GM23338 (cell line): ENCODE measurements around the gene APC2.

Experiments
- TF ChIP-seq, protein P1 (sequence below), 2 experiments: fragments of 200-600 bp in 1 of 2; sonication (generic) in 1 of 2; conservative IDR thresholded peaks; 2 replicates each; pipeline versions ENCODE4 v1.5.1 to v1.6.1; 2016 to 2017; ENCODE audit warnings: antibody characterized with exemption in 2 of 2, low read depth in 2 of 2, mild to moderate bottlenecking in 2 of 2, moderate library complexity in 1 of 2
- TF ChIP-seq, protein P2 (sequence below): IDR thresholded peaks from one replicate; pipeline ENCODE4 v1.6.1; 2018; ENCODE audit warnings: antibody characterized with exemption; ENCODE audit not compliant: unreplicated experiment

DNA sequence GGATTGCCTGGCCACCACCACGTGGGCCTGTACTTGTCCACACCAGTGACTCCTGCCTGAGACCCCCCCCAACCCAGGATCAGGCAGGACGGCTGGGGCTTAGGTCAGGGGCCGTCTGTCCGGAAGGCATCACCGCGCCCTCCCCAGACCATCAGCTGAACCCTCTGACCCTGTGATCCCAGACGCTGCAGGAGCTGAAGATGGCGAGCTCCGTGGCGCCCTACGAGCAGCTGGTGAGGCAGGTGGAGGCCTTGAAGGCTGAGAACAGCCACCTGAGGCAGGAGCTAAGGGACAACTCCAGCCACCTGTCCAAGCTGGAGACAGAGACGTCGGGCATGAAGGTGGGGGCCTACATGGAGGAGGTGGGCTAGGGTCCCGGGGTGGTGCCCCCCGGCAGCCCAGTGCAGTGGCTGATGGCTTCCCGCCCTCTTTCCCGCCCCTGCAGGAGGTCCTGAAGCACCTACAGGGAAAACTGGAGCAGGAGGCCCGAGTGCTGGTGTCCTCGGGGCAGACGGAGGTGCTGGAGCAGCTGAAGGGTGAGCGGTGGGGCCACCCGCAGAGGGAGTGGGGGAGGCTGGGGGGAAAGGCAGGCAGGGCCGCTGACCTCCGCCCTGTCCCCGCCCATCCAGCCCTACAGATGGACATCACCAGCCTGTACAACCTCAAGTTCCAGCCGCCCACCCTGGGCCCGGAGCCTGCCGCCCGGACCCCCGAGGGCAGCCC is 3.0 kb downstream of the APC2 start:
- TF ChIP-seq, protein P1, sequence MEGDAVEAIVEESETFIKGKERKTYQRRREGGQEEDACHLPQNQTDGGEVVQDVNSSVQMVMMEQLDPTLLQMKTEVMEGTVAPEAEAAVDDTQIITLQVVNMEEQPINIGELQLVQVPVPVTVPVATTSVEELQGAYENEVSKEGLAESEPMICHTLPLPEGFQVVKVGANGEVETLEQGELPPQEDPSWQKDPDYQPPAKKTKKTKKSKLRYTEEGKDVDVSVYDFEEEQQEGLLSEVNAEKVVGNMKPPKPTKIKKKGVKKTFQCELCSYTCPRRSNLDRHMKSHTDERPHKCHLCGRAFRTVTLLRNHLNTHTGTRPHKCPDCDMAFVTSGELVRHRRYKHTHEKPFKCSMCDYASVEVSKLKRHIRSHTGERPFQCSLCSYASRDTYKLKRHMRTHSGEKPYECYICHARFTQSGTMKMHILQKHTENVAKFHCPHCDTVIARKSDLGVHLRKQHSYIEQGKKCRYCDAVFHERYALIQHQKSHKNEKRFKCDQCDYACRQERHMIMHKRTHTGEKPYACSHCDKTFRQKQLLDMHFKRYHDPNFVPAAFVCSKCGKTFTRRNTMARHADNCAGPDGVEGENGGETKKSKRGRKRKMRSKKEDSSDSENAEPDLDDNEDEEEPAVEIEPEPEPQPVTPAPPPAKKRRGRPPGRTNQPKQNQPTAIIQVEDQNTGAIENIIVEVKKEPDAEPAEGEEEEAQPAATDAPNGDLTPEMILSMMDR (conservative IDR thresholded peaks at IDR 0.05; ENCODE audit: low read depth in 2 of 2), result no peak
- TF ChIP-seq, protein P2, sequence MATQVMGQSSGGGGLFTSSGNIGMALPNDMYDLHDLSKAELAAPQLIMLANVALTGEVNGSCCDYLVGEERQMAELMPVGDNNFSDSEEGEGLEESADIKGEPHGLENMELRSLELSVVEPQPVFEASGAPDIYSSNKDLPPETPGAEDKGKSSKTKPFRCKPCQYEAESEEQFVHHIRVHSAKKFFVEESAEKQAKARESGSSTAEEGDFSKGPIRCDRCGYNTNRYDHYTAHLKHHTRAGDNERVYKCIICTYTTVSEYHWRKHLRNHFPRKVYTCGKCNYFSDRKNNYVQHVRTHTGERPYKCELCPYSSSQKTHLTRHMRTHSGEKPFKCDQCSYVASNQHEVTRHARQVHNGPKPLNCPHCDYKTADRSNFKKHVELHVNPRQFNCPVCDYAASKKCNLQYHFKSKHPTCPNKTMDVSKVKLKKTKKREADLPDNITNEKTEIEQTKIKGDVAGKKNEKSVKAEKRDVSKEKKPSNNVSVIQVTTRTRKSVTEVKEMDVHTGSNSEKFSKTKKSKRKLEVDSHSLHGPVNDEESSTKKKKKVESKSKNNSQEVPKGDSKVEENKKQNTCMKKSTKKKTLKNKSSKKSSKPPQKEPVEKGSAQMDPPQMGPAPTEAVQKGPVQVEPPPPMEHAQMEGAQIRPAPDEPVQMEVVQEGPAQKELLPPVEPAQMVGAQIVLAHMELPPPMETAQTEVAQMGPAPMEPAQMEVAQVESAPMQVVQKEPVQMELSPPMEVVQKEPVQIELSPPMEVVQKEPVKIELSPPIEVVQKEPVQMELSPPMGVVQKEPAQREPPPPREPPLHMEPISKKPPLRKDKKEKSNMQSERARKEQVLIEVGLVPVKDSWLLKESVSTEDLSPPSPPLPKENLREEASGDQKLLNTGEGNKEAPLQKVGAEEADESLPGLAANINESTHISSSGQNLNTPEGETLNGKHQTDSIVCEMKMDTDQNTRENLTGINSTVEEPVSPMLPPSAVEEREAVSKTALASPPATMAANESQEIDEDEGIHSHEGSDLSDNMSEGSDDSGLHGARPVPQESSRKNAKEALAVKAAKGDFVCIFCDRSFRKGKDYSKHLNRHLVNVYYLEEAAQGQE, result no peak
